Suppressor macrophage (primary cell): ENCODE measurements around the gene FAM228B.
A peak's percentile ranks its signal among the peaks of the same experiment; 100 is the strongest.
"Not testable (repeated sequence)": the region's sequence is repeated elsewhere in the genome, so short reads cannot be mapped to it uniquely, and the experiment has no call there.

Source experiments
- DNase-seq, 4 experiments: peaks; one replicate each; pipeline ENCODE4 v3.0.0-alpha.2; 2020 to 2022

Gene FAM228B

GRCh38 chr2:24162494-24162893 lies 39.2 kb downstream of the FAM228B start:
- no peak for DNase-seq

GRCh38 chr2:24163186-24163585 lies 39.9 kb downstream of the FAM228B start:
- DNase-seq, result no peak

- peak; percentile 14 to 58 (median 52) for DNase-seq
These were observed 40.3 kb downstream of the FAM228B start for GRCh38 chr2:24163601-24164000.

GRCh38 chr2:24164416-24164973 lies 41.2 kb downstream of the FAM228B start:
- DNase-seq, result peak; percentile 78 to 87 (median 86)

GRCh38 chr2:24169023-24169422 lies 45.8 kb downstream of the FAM228B start:
- DNase-seq, result no peak

- no peak for DNase-seq
These were observed 51.6 kb downstream of the FAM228B start, which contains the start of gene FAM228A for GRCh38 chr2:24174851-24175277. Gene FAM228A (plus strand): TSS chr2:24175053. CDS start chr2:24175481, 428 bp downstream.

- no peak for DNase-seq
These were observed 52.4 kb downstream of the FAM228B start for GRCh38 chr2:24175631-24176187.

GRCh38 chr2:24176326-24176725 lies 53.1 kb downstream of the FAM228B start:
- DNase-seq, result no peak

- DNase-seq, result no peak
These were observed 56.4 kb downstream of the FAM228B start for GRCh38 chr2:24179683-24180082.

GRCh38 chr2:24181849-24182248 lies 58.6 kb downstream of the FAM228B start:
- peak in 1 of 4 experiments; percentile 8 for DNase-seq

- no peak for DNase-seq
These were observed 59.2 kb downstream of the FAM228B start for GRCh38 chr2:24182507-24182906.

- DNase-seq, result no peak
These were observed 60.2 kb downstream of the FAM228B start for GRCh38 chr2:24183366-24184069.

- no peak for DNase-seq
These were observed 66.3 kb downstream of the FAM228B start for GRCh38 chr2:24189551-24189950.

GRCh38 chr2:24190503-24190902 lies 67.2 kb downstream of the FAM228B start:
- DNase-seq, result no peak

GRCh38 chr2:24191156-24191555 lies 67.9 kb downstream of the FAM228B start:
- no peak for DNase-seq

GRCh38 chr2:24191848-24192247 lies 68.6 kb downstream of the FAM228B start:
- DNase-seq, result no peak

GRCh38 chr2:24197213-24197612 lies 73.9 kb downstream of the FAM228B start:
- DNase-seq, result not testable (repeated sequence)

- DNase-seq, result no peak
These were observed 76.8 kb downstream of the FAM228B start for GRCh38 chr2:24199968-24200590.

GRCh38 chr2:24200799-24201198 lies 77.5 kb downstream of the FAM228B start:
- DNase-seq, result no peak

GRCh38 chr2:24203029-24203786 lies 79.9 kb downstream of the FAM228B start:
- DNase-seq, result no peak

- no peak for DNase-seq
These were observed 80.5 kb downstream of the FAM228B start for GRCh38 chr2:24203787-24204150.

- DNase-seq, result no peak
These were observed 81.2 kb downstream of the FAM228B start for GRCh38 chr2:24204505-24204904.

- DNase-seq, result no peak
These were observed 81.9 kb downstream of the FAM228B start for GRCh38 chr2:24205131-24205530.
